ENCODE data around the gene PRAME. TPM values are rescaled to one million over a fixed set of nuclear protein-coding genes. Genes with fewer than 3 reads are reported as not detected.

Gene PRAME
- total and polyA plus RNA-seq, 7 experiments from 2014 or later = not detected

GRCh38 chr22:22556578-22556977, 2.5 kb downstream of the PRAME start:
- no peak overlapping the region for H3K4me3 Mint-ChIP-seq
- no peaks in the 10 kb centered on the region for H3K9me3 ChIP-seq (ENCODE audit: control insufficient read depth in 2 of 3, low read length in 3 of 3)
- intact Hi-C loops (cut with micrococcal nuclease) = no loop called here
- H3K36me3 ChIP-seq (ENCODE audit: control insufficient read depth in 2 of 3, insufficient read depth in 3 of 3, low read length in 3 of 3) = no peaks in the 10 kb centered on the region
- peaks cover 0 to 6% (median 0%) of the 10 kb centered on the region in 5 donors for H3K27me3 Mint-ChIP-seq
- H3K27ac Mint-ChIP-seq = no peak overlapping the region
- ATAC-seq = no peak
- H3K4me3 ChIP-seq (ENCODE audit: low read length) = no peak overlapping the region
- ChIA-PET POLR2A (no interaction called here), CTCF (no interaction called here)
- H3K4me1 Mint-ChIP-seq = peaks cover 0 to 4% (median 0%) of the 10 kb centered on the region in 7 donors
- H3K27me3 ChIP-seq (ENCODE audit: control insufficient read depth in 2 of 2, insufficient read depth in 2 of 2, low read length in 2 of 2) = no peaks in the 10 kb centered on the region
- H3K4me1 ChIP-seq (ENCODE audit: control insufficient read depth in 2 of 2, insufficient read depth in 2 of 2, low read length in 2 of 2) = peaks cover 0 to 4% of the 10 kb centered on the region in 2 donors
- H3K27ac ChIP-seq (ENCODE audit: low read depth, low read length) = no peak overlapping the region
- H3K36me3 Mint-ChIP-seq = no peaks in the 10 kb centered on the region
- H3K9me3 Mint-ChIP-seq = no peaks in the 10 kb centered on the region
- DNase-seq = no peak

DNA sequence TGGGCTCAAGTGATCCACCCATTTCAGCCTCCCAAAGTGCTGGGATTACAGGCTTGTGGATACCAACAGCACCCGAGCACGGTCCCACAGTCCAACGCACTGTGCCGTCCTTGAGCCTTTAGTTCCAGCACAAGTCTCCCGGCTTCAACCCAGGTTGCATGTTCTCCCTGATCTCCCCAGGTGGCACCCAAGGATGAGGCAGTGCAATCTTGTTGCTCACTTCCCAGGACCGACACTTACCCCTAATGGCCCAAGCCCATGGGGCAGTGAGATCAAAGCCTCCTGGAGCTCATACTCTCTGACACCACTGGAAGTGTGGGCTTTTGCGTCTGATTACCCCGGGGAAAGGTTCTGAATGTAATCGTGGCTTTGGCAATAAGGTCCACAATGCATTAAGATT, 3.5 kb downstream of the PRAME start:
- Histone ChIP-seq H3K9me3 (ENCODE audit: control insufficient read depth in 2 of 3, low read length in 3 of 3) (no peaks in the 10 kb centered on the region), H3K27me3 (ENCODE audit: control insufficient read depth in 2 of 2, insufficient read depth in 2 of 2, low read length in 2 of 2) (no peaks in the 10 kb centered on the region), H3K4me1 (ENCODE audit: control insufficient read depth in 2 of 2, insufficient read depth in 2 of 2, low read length in 2 of 2) (peaks cover 0 to 4% of the 10 kb centered on the region in 2 donors), H3K27ac (ENCODE audit: low read depth, low read length) (no peak overlapping the region), H3K36me3 (ENCODE audit: control insufficient read depth in 2 of 3, insufficient read depth in 3 of 3, low read length in 3 of 3) (no peaks in the 10 kb centered on the region), H3K4me3 (ENCODE audit: low read length) (no peak overlapping the region)
- Mint-ChIP-seq H3K4me1 (peaks cover 0 to 4% (median 0%) of the 10 kb centered on the region in 7 donors), H3K27ac (no peak overlapping the region), H3K4me3 (no peak overlapping the region), H3K36me3 (no peaks in the 10 kb centered on the region), H3K9me3 (no peaks in the 10 kb centered on the region), H3K27me3 (peaks cover 0 to 6% (median 0%) of the 10 kb centered on the region in 5 donors)
- CTCF ChIA-PET = no interaction called here
- DNase-seq (no peak), ATAC-seq (no peak)
- POLR2A ChIA-PET = no interaction called here
- intact Hi-C loops (cut with micrococcal nuclease) = no loop called here

DNA sequence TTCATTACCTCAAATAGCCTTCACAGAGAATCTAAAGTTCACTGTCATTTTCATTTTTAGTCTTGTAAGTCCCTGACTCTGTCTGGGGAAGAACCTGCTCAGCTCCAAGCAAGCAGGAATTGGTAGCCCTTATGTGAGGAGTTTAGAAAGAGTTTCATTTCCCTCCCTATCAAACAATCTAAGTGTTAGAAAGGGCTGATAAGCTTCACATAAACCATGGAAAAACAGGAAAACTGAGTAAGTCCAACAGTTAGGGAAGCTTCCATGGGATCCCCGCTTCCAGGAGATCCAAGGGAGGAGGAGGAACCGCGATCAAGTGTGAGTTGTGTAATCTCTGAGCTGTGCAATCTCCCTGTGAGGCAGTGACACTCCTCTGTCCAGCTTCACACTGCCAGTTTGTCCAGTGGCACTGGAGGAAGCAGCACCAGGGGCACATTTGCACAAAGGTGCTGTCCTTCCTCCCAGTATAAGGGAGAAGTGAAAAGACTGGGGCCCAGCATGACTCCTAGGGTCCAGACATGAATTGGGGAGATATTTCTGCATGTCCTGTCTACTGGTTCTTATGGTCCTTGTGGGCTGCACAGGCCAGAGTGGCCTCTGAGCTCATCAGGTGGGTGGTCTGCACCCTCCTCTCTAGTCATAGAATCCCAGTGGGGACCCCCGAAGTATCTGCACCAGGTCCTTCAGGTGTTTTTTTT, 4.3 kb downstream of the PRAME start:
- peaks cover 0 to 3% (median 0%) of the 10 kb centered on the region in 5 donors for H3K27me3 Mint-ChIP-seq
- no peak overlapping the region for H3K27ac ChIP-seq (ENCODE audit: low read depth, low read length)
- intact Hi-C loops (cut with micrococcal nuclease) = no loop called here
- no peaks in the 10 kb centered on the region for H3K9me3 ChIP-seq (ENCODE audit: control insufficient read depth in 2 of 3, low read length in 3 of 3)
- peaks cover 0 to 4% of the 10 kb centered on the region in 2 donors for H3K4me1 ChIP-seq (ENCODE audit: control insufficient read depth in 2 of 2, insufficient read depth in 2 of 2, low read length in 2 of 2)
- H3K36me3 ChIP-seq (ENCODE audit: control insufficient read depth in 2 of 3, insufficient read depth in 3 of 3, low read length in 3 of 3) = no peaks in the 10 kb centered on the region
- ChIA-PET CTCF (no interaction called here), POLR2A (no interaction called here)
- no peak overlapping the region for H3K4me3 ChIP-seq (ENCODE audit: low read length)
- H3K4me1 Mint-ChIP-seq = peaks cover 0 to 4% (median 0%) of the 10 kb centered on the region in 7 donors
- no peak overlapping the region for H3K4me3 Mint-ChIP-seq
- DNase-seq (no peak), ATAC-seq (no peak)
- peak overlapping the region in 1 of 9 donors; percentile 11 for H3K27ac Mint-ChIP-seq
- no peaks in the 10 kb centered on the region for H3K9me3 Mint-ChIP-seq
- H3K27me3 ChIP-seq (ENCODE audit: control insufficient read depth in 2 of 2, insufficient read depth in 2 of 2, low read length in 2 of 2) = no peaks in the 10 kb centered on the region
- no peaks in the 10 kb centered on the region for H3K36me3 Mint-ChIP-seq

DNA sequence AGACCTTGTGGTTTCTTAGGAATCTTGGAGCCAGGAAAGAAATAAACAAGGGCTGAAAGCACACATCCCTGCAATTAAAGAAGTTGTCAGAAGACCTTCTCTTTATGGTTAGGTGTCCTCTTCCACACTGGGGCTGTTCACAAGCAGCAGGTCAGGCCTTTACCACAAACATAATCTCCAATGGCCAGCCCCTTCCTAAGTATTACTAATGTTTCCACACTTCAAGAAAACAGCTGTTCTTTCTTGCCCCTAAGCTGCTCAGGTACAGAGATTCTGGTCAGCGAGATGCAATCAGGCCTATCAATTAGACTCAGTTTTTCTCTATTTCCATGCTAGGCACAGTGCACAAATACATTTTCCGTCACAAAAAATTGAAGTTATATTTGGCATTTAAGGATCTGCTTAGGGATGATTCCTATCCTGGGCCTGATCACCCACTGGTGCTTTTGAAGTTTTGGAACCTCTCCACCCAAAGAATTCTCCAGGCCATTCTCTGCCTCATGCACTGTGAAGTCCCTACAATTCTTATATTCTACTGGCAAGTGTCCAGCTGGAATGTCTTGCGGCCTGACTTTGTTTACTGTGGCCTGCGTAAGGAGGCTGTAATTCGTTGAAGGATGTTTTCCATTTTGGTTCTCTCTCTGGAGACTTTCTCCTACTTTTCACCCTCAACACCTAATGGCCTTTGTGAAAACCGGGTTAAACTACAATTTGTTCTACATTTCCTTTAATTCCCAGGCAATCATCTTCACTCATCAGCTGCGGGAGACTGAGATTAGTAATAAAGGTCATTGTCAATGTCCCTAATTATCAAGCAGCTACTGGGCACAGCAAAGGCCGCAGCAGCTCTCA, 5.1 kb downstream of the PRAME start:
- no peak overlapping the region for H3K4me3 Mint-ChIP-seq
- H3K9me3 ChIP-seq (ENCODE audit: control insufficient read depth in 2 of 3, low read length in 3 of 3) = no peaks in the 10 kb centered on the region
- CTCF ChIA-PET = no interaction called here

GRCh38 chr22:22553141-22553540, 5.9 kb downstream of the PRAME start:
- no peak overlapping the region for H3K4me3 Mint-ChIP-seq
- Histone ChIP-seq H3K36me3 (ENCODE audit: control insufficient read depth in 2 of 3, insufficient read depth in 3 of 3, low read length in 3 of 3) (no peaks in the 10 kb centered on the region), H3K4me1 (ENCODE audit: control insufficient read depth in 2 of 2, insufficient read depth in 2 of 2, low read length in 2 of 2) (no peaks in the 10 kb centered on the region), H3K9me3 (ENCODE audit: control insufficient read depth in 2 of 3, low read length in 3 of 3) (no peaks in the 10 kb centered on the region), H3K27me3 (ENCODE audit: control insufficient read depth in 2 of 2, insufficient read depth in 2 of 2, low read length in 2 of 2) (no peaks in the 10 kb centered on the region), H3K4me3 (ENCODE audit: low read length) (no peak overlapping the region), H3K27ac (ENCODE audit: low read depth, low read length) (no peak overlapping the region)
- ChIA-PET CTCF (interaction anchor here (0.6 kb wide), 1 partner anchor 13 kb away, joined by 3 read pairs; no protein-coding TSS in a partner anchor), POLR2A (no interaction called here)
- no peaks in the 10 kb centered on the region for H3K36me3 Mint-ChIP-seq
- no peaks in the 10 kb centered on the region for H3K4me1 Mint-ChIP-seq
- no peak for DNase-seq
- no peak overlapping the region for H3K27ac Mint-ChIP-seq
- H3K9me3 Mint-ChIP-seq = no peaks in the 10 kb centered on the region
- H3K27me3 Mint-ChIP-seq = peaks cover 0 to 5% (median 0%) of the 10 kb centered on the region in 5 donors
- no peak for ATAC-seq
- intact Hi-C loops (cut with micrococcal nuclease) = no loop called here

More for the DNA sequence above, 5.1 kb downstream of the PRAME start:
- Histone ChIP-seq H3K4me1 (ENCODE audit: control insufficient read depth in 2 of 2, insufficient read depth in 2 of 2, low read length in 2 of 2) (peaks cover 0 to 3% of the 10 kb centered on the region in 2 donors), H3K27ac (ENCODE audit: low read depth, low read length) (no peak overlapping the region), H3K27me3 (ENCODE audit: control insufficient read depth in 2 of 2, insufficient read depth in 2 of 2, low read length in 2 of 2) (no peaks in the 10 kb centered on the region), H3K4me3 (ENCODE audit: low read length) (no peak overlapping the region), H3K36me3 (ENCODE audit: control insufficient read depth in 2 of 3, insufficient read depth in 3 of 3, low read length in 3 of 3) (no peaks in the 10 kb centered on the region)
- POLR2A ChIA-PET = no interaction called here
- H3K27me3 Mint-ChIP-seq = peaks cover 0 to 5% (median 0%) of the 10 kb centered on the region in 5 donors
- DNase-seq (no peak), ATAC-seq (no peak)
- H3K36me3 Mint-ChIP-seq = no peaks in the 10 kb centered on the region
- peaks cover 0 to 1% (median 0%) of the 10 kb centered on the region in 7 donors for H3K4me1 Mint-ChIP-seq
- no peaks in the 10 kb centered on the region for H3K9me3 Mint-ChIP-seq
- intact Hi-C loops (cut with micrococcal nuclease) = no loop called here
- H3K27ac Mint-ChIP-seq = no peak overlapping the region

DNA sequence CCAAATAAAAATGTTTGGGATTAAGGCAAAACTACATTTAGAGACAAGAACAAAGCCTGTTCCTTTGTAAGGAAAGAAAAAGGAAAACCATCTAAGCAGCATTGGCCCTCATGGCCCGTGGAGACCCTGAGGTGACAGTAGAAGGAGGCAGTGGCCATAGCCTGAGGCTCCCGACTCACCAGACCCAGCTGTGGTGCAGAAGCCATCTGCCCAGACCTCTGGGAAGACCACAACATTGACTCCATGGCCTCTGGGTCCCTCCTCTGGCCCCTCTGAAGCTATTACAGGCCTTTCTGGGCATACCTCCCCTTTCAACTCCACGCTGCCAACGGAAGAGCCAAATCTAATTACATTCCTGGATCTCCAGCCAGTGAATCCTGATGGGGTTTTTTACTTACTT, 6.4 kb downstream of the PRAME start:
- POLR2A ChIA-PET = no interaction called here

More for the DNA sequence above, 6.4 kb downstream of the PRAME start:
- Mint-ChIP-seq H3K9me3 (no peaks in the 10 kb centered on the region), H3K4me1 (no peaks in the 10 kb centered on the region), H3K4me3 (no peak overlapping the region), H3K36me3 (no peaks in the 10 kb centered on the region), H3K27me3 (peaks cover 0 to 5% (median 0%) of the 10 kb centered on the region in 5 donors), H3K27ac (no peak overlapping the region)
- H3K27me3 ChIP-seq (ENCODE audit: control insufficient read depth in 2 of 2, insufficient read depth in 2 of 2, low read length in 2 of 2) = no peaks in the 10 kb centered on the region
- intact Hi-C loops (cut with micrococcal nuclease) = no loop called here
- no peak for ATAC-seq
- no peaks in the 10 kb centered on the region for H3K9me3 ChIP-seq (ENCODE audit: control insufficient read depth in 2 of 3, low read length in 3 of 3)
- no peak overlapping the region for H3K4me3 ChIP-seq (ENCODE audit: low read length)
- no peak for DNase-seq
- no peak overlapping the region for H3K27ac ChIP-seq (ENCODE audit: low read depth, low read length)
- no peaks in the 10 kb centered on the region for H3K4me1 ChIP-seq (ENCODE audit: control insufficient read depth in 2 of 2, insufficient read depth in 2 of 2, low read length in 2 of 2)
- CTCF ChIA-PET = no interaction called here
- no peaks in the 10 kb centered on the region for H3K36me3 ChIP-seq (ENCODE audit: control insufficient read depth in 2 of 3, insufficient read depth in 3 of 3, low read length in 3 of 3)
